GM12878 (cell line): ENCODE measurements around the gene VWA3A. TPM values are rescaled to one million over a fixed set of nuclear protein-coding genes. Genes with fewer than 3 reads are reported as not detected.

Source experiments
- CBX3 ChIP-seq: fragments of 200-600 bp; sonication (generic); IDR thresholded peaks from 2 replicates; pipeline ENCODE4 v1.6.1; 2016; ENCODE audit warnings: low read depth, borderline replicate concordance
- CEBPB ChIP-seq, 2 experiments: fragments of 150-350 bp in 1 of 2; IDR thresholded peaks; 2 replicates each; pipeline ENCODE4 v1.6.1; 2012 to 2014; ENCODE audit warnings: low read depth in 2 of 2, low read length in 2 of 2, borderline replicate concordance in 1 of 2, inconsistent platforms in 1 of 2
- CEBPZ ChIP-seq: fragments of 150-350 bp; IDR thresholded peaks from 2 replicates; pipeline ENCODE4 v1.6.1; 2016; ENCODE audit warnings: low read depth, low read length
- CREM ChIP-seq: IDR thresholded peaks from 2 replicates; pipeline ENCODE4 v1.6.1; 2014; ENCODE audit warnings: antibody characterized with exemption, low read depth
- HCFC1 ChIP-seq: fragments of 150-350 bp; IDR thresholded peaks from 2 replicates; pipeline ENCODE4 v1.6.1; 2014; ENCODE audit warnings: low read length
- KDM1A ChIP-seq: fragments of 200-600 bp; sonication (generic); IDR thresholded peaks from 2 replicates; pipeline ENCODE4 v1.6.1; 2016; ENCODE audit warnings: borderline replicate concordance
- NFYA ChIP-seq: IDR thresholded peaks from 2 replicates; pipeline ENCODE4 v1.6.1; 2011; ENCODE audit warnings: low read depth, mild to moderate bottlenecking, low read length, improper control_type of control experiment, borderline replicate concordance
- NRF1 ChIP-seq: conservative IDR thresholded peaks from 2 replicates; pipeline ENCODE4 v1.6.1; 2011; ENCODE audit warnings: mild to moderate bottlenecking, low read depth, low read length, improper control_type of control experiment
- PBX3 ChIP-seq: IDR thresholded peaks from 2 replicates; pipeline ENCODE4 v1.6.1; 2011; ENCODE audit warnings: mild to moderate bottlenecking, low read depth, low read length, moderate library complexity; ENCODE audit not compliant: insufficient replicate concordance
- RELA ChIP-seq: fragments of 450-650 bp; IDR thresholded peaks from 2 replicates; pipeline ENCODE4 v1.8.0; 2014; ENCODE audit warnings: borderline replicate concordance; ENCODE audit not compliant: partially characterized antibody
- SIN3A ChIP-seq: IDR thresholded peaks from 2 replicates; pipeline ENCODE4 v1.6.1; 2012; ENCODE audit warnings: low read depth, low read length, improper control_type of control experiment
- SIX5 ChIP-seq: IDR thresholded peaks from 2 replicates; pipeline ENCODE4 v1.6.1; 2011; ENCODE audit warnings: mild to moderate bottlenecking, low read depth, low read length, moderate library complexity; ENCODE audit not compliant: severe bottlenecking
- SMAD1 ChIP-seq: fragments of 450-650 bp; IDR thresholded peaks from 2 replicates; pipeline ENCODE4 v1.6.1; 2018; ENCODE audit warnings: mild to moderate bottlenecking, low read depth; ENCODE audit not compliant: partially characterized antibody
- SREBF1 ChIP-seq: IDR thresholded peaks from 2 replicates; pipeline ENCODE4 v1.6.1; 2012; ENCODE audit warnings: mild to moderate bottlenecking, low read length
- STAT3 ChIP-seq: IDR thresholded peaks from 2 replicates; pipeline ENCODE4 v1.6.1; 2011; ENCODE audit warnings: low read depth, low read length, improper control_type of control experiment
- TARDBP ChIP-seq: IDR thresholded peaks from 2 replicates; pipeline ENCODE4 v1.6.1; 2016; ENCODE audit warnings: borderline replicate concordance
- TBL1XR1 ChIP-seq: IDR thresholded peaks from 2 replicates; pipeline ENCODE4 v1.6.1; 2012; ENCODE audit warnings: low read depth, low read length, improper control_type of control experiment
- ZNF687 ChIP-seq: fragments of 450-650 bp; IDR thresholded peaks from 2 replicates; pipeline ENCODE4 v1.6.1; 2017; ENCODE audit warnings: mild to moderate bottlenecking, moderate library complexity
- polyA plus RNA-seq, 11 experiments: library from polyadenylated mRNA; depleted of rRNA in 4 of 11; unstranded in 6 of 11; stranded (reverse) in 5 of 11; fragments of >200 nt; fragmentation: Nextera tagmentation in 4 of 11; fragmentation: Illumina TruSeq in 1 of 11; extraction: Ambion mirVana in 4 of 11; extraction: Trizol in 1 of 11; gene quantifications; 1 replicate in 1 of 11; 2 replicates in 10 of 11; pipeline versions ENCODE4 v1.2.1 to v1.2.3, GENCODE V29; 2011 to 2016; ENCODE audit warnings: inconsistent platforms in 2 of 11, missing spikeins in 2 of 11, low read depth in 1 of 11
- total RNA-seq, 4 experiments: library from RNA; depleted of rRNA in 3 of 4; stranded (reverse); fragments of >200 nt in 3 of 4; fragmentation: Illumina TruSeq in 1 of 4; extraction: Trizol in 1 of 4; gene quantifications; 2 replicates each; pipeline versions ENCODE4 v1.2.1 to v1.2.3, GENCODE V29; 2013 to 2021

VWA3A gene
- total and polyA plus RNA-seq, 10 of the 15 experiments (the other 5 are each of a cell fraction or from before 2014, with no cell fraction given), result 0.01 TPM; not detected in 9

- no peak for TF ChIP-seq CBX3
- peak; percentile 92; the same call in 1 of the 2 replicates for TF ChIP-seq TBL1XR1
- TF ChIP-seq RELA, result peak; percentile 57
- TF ChIP-seq CEBPB (IDR thresholded peaks at IDR 0.05; ENCODE audit: borderline replicate concordance in 1 of 2, low read depth in 2 of 2, low read length in 2 of 2), result 0 out of 4 replicates have a peak, but pooled peaks of 1 of the 2 experiments have one; percentile 2
- TF ChIP-seq SIN3A, result 0 out of 2 replicates have a peak, but pooled peaks have one; percentile 41
- 0 out of 2 replicates have a peak, but pooled peaks have one; percentile 34 for TF ChIP-seq CREM
- TF ChIP-seq NFYA, result no peak
- no peak for TF ChIP-seq CEBPZ
- peak; percentile 100 for TF ChIP-seq TARDBP
- TF ChIP-seq ZNF687, result peak; percentile 66
- TF ChIP-seq STAT3, result no peak
- TF ChIP-seq SIX5, result no peak
- TF ChIP-seq NRF1, result 0 out of 2 replicates have a peak, but pooled peaks have one; percentile 28
- TF ChIP-seq PBX3, result no peak
- peak; percentile 48; the same call in 1 of the 2 replicates for TF ChIP-seq SREBF1
- no peak for TF ChIP-seq SMAD1
- TF ChIP-seq HCFC1, result no peak; the same call in 1 of the 2 replicates
- no peak for TF ChIP-seq KDM1A
These were observed 103.6 kb downstream of the VWA3A start (continued) for GRCh38 chr16:22195695-22196558.
